HG03571 (cell line): ENCODE results near the gene GLDN.
"Not testable (repeated sequence)": the region's sequence is repeated elsewhere in the genome, so short reads cannot be mapped to it uniquely, and the experiment has no call there.

Experiments
- ATAC-seq: cut with Tn5 transposase; IDR thresholded peaks from one replicate; pipeline ENCODE4 v1.9.1; 2021; ENCODE audit not compliant: unreplicated experiment

The GLDN gene

GRCh38 chr15:51386960-51387698 lies 45.7 kb downstream of the GLDN start:
- ATAC-seq = no peak

GRCh38 chr15:51387699-51388041 lies 46.2 kb downstream of the GLDN start:
- no peak for ATAC-seq

GRCh38 chr15:51388726-51389125 lies 47.3 kb downstream of the GLDN start:
- no peak for ATAC-seq

GRCh38 chr15:51390241-51390965 lies 48.9 kb downstream of the GLDN start:
- ATAC-seq = no peak

- ATAC-seq = no peak
Observed at GRCh38 chr15:51390966-51391422, 49.5 kb downstream of the GLDN start.

- ATAC-seq = no peak
Observed at GRCh38 chr15:51396921-51397320, 55.5 kb downstream of the GLDN start.

GRCh38 chr15:51398626-51399025 lies 57.2 kb downstream of the GLDN start:
- no peak for ATAC-seq

- ATAC-seq = no peak
Observed at GRCh38 chr15:51401051-51401780, 59.8 kb downstream of the GLDN start.

- ATAC-seq = no peak
Observed at GRCh38 chr15:51401872-51402517, 60.5 kb downstream of the GLDN start.

GRCh38 chr15:51403072-51403878 lies 61.8 kb downstream of the GLDN start:
- no peak for ATAC-seq

- no peak for ATAC-seq
Observed at GRCh38 chr15:51403946-51404695, 62.7 kb downstream of the GLDN start.

GRCh38 chr15:51405693-51406523 lies 64.5 kb downstream of the GLDN start:
- ATAC-seq = no peak

GRCh38 chr15:51414256-51414860 lies 72.9 kb downstream of the GLDN start:
- ATAC-seq = no peak

GRCh38 chr15:51416129-51416528 lies 74.7 kb downstream of the GLDN start:
- ATAC-seq = no peak

- ATAC-seq = not testable (repeated sequence)
Observed at GRCh38 chr15:51423040-51423439, 81.6 kb downstream of the GLDN start.

GRCh38 chr15:51424780-51425179 lies 83.3 kb downstream of the GLDN start:
- ATAC-seq = no peak

- ATAC-seq = no peak
Observed at GRCh38 chr15:51425517-51426040, 84.1 kb downstream of the GLDN start.

GRCh38 chr15:51438526-51438925 lies 97.1 kb downstream of the GLDN start:
- no peak for ATAC-seq
